Fibroblast of upper back skin (primary cell): ENCODE data around the gene BLACAT1.

Experiments
- DNase-seq: peaks from one replicate; pipeline ENCODE4 v3.0.0-alpha.2; 2013

BLACAT1 gene

DNA sequence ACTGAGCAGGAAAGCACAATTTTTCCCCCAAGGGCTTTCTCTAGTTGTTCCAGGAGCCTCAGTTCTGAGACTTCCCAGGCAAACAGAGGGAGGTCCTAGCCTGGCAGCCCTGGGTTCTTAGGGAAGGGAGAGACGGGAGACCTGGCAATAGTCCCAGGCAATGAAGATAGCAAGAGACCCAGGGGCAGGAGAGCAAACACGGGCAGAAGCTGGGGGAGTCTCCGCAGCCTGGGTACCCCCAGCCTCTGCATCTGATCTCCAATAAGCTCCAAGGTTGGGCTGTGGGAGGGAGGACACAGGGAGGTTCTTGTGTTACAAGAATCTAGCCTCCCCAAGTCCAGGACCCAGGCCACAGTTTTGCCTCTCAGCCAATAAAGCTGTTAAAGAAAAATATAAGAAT is 2.4 kb downstream of the BLACAT1 start:
- no peak for DNase-seq

DNA sequence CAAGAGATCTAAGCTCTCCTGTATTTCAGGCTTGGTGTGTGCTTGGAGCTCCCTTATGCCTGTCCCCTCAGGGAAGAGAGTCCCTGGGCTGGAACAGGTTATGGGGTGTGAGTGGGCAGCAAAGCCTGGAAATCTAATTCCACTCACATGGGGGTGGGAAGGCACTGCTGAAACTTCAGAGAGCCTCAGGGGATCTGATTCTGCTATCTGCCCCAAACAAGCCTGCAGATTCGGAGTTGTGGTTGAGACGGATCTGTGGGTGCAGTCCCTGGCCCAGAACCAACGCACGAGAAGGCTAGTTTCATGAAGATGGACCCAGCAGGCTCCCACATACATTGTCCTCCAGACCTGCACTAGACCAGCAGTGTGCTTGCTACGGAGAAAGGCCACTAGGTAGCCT is 2.9 kb downstream of the BLACAT1 start:
- DNase-seq = no peak

GRCh38 chr1:205452364-205452763 is 3.5 kb downstream of the BLACAT1 start:
- DNase-seq = no peak

- DNase-seq = no peak
Observed at GRCh38 chr1:205451759-205452164, 4.1 kb downstream of the BLACAT1 start.

DNA sequence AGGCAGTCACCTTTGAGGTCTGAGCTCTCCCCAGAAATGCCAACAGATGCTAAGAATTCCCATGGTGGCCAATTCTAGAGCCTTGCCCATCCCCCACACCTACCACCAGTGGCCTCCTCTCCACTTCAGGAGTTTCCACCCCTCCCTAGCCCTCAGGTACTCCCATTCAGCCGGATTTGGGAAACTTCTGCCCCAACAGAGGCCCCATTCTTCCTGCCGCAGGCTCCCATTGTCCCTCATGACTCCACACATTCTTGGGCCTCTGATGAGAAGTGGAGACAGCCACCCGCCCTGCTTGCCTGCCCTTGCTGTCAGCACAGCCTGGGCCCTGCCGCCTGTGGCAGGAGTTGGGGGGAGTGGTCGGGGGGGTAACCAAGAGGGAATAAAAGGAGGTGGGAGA is 4.6 kb downstream of the BLACAT1 start:
- DNase-seq = no peak

- no peak for DNase-seq
Observed at GRCh38 chr1:205450448-205450847, 5.4 kb downstream of the BLACAT1 start.

- DNase-seq = peak; percentile 52
Observed at GRCh38 chr1:205449750-205450443, 5.9 kb downstream of the BLACAT1 start.

DNA sequence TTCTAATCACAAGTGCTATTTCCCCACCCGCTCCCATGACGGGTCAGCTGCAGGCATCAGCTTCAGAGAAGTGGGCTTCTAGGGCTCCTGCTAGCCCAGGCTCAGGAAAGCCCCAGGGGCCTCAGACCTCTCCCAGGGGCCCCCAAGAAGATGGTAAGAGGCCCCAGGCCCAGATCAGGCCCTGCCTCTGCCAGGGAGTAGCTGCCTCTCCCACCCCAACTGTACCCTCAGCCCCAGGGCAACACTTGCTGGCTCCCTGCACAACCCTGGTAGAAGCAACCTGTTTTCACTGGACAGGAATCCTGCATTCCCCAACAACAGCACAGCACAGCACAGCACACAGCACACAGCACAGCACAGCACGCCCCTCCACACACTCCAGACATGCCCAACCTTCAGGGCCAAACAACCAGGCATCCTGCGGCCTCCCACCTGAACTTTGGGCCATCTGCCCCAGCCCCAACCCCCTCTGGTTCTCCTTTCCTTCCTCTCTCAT is 6.5 kb downstream of the BLACAT1 start:
- DNase-seq = no peak

DNA sequence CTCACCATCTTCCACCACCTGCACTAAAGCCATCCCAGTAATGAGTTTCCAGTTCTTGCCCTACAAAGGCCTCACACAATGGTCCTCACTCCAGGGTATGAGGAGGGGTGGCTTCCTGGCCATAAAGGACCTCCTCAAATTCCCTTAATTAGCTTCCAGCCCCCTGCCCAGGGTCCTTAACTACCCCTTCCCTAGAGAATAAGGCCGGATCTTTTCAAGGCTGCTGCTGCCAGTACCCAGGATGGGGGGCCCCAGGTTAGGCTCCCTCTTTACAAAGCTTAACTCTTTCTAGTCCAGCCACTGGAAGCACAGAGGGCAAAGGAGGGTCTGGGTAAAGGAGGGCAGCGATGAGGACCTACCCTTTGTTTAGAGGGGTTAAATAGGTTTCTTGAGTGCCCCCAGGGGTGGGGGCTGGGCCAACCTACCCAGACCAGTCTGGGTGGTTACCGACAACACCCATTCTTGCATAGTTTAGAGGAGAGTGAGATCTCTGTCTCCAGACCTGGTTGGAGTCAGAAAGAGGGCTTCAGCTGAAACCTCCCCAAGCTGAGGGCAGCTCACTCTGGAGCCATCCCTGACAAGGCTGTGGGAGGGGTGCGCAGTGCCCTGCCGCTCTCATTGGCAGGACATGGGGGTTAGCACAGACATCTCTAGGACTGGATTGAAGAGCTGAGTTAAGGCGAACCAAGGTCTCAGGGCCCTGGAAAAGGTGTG is 7.1 kb downstream of the BLACAT1 start:
- DNase-seq = no peak

- DNase-seq = no peak
Observed at GRCh38 chr1:205447457-205448341, 8.1 kb downstream of the BLACAT1 start.

DNA sequence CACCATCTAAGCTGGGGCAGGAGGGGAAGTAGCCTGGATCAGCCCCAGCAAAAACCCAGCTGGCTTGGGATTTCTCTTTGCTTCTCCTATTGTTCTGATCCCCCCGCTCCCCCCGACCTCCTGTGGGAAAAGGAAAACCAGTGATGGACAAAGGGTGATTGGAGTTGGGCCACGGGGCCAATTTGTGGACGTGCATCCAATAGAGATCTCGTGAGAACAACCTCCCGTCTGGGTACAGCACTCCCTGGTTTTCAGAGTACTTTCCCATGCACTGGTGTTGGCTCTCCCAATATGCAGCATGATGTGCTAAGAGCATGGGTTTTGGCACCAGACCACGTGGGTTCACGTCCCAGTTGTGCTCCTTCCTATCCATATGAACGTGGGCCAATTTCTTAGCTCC is 9.0 kb downstream of the BLACAT1 start:
- no peak for DNase-seq

DNA sequence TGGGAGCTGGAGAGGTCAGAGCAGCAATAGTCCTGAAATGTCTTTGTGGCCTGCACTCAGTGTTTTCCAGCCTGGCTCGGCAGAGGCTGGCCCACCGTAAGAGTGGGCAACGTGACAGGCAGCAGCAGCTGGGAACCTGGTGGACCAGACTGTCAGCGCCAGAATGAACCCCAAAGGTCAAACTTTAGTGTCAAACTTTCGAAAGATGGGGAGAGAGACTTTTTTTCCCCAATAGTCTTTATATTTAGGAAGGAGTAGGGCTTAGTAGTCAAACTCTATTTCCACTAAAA is 10.3 kb downstream of the BLACAT1 start:
- no peak for DNase-seq

DNA sequence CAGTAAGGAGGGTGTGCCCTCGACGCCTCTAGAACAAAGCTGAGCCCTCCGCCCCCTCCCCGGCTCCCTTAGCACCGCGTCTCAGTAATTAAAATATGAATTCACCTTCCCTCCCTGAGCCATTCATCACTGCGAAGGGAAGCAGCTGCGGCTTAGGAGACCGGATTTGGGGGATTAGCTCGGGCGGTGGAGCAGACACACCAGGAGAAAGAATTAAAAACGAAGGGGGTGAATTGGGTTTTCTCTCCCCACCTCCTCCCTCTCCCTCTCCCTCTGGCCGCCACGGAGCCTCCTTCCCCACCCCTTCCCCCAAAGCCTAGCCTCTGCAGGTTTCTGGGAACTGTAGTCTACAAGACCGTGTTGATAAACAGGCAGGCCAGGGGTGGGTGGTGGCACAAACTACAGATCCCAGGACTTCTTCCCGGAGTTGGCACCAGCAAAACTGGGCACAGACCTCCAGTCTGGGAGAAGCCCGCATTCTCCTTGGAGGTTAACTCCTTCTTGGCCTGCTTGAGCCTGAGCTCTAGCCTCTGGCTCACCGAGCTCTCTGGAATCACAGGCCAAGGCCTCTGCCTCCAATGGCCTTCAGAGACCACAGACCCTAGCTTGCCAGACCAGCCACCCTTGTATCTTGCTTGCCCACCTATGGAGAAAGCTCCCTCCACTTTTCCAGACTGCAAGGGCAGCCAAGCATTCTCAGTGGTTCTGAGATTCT is 10.8 kb downstream of the BLACAT1 start:
- peak; percentile 47 for DNase-seq

DNA sequence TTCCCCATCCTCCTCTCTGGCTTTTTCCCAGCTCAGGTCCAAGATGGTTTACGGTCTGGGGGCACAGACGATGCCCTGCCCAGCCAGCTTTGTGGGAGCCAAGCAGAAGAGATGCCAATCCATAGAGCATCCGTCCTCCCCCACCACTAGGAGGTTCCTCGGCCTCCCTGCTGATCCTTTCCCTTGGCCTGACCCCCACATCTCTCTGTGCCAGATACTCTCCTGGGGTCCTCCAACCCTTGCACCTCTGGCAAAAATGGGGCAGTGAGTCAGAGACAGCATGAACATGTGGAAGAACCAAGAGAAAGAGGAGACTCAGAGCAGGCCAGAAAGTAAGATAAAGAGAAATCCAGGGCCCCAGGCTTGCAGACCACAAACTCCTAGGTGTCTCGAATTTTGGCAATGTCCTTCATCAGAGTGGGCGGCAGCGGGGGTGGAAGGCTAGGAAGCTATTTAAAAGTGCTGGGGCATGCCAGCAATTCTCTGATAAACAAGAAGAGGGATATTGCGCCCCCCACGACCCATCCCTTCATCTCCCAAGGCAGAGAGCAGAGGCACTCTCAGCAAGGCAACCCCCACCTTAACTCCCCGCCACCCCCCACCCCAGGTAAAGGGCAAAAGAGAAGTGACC is 11.4 kb downstream of the BLACAT1 start:
- peak; percentile 30 for DNase-seq

- no peak for DNase-seq
Observed at GRCh38 chr1:205443585-205444299, 12.1 kb downstream of the BLACAT1 start.

- no peak for DNase-seq
Observed at GRCh38 chr1:205442051-205442725, 13.7 kb downstream of the BLACAT1 start.

DNA sequence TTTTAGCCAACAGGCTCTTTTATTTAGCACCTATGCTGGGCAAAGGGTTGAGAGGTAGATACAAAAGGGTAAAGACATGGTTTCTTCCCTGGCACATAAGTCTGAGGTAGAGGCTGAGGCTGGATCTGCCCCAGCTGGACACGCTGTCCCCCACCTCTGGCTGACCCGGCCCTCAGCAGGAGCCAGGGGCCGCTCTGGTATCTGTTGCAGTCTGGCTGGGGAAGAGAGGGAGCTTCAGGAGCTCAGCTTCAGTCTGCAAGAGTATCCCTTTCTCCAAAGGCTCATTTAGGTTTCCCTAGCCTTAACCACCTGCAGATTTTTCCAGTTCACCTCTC is 14.2 kb downstream of the BLACAT1 start:
- no peak for DNase-seq

DNA sequence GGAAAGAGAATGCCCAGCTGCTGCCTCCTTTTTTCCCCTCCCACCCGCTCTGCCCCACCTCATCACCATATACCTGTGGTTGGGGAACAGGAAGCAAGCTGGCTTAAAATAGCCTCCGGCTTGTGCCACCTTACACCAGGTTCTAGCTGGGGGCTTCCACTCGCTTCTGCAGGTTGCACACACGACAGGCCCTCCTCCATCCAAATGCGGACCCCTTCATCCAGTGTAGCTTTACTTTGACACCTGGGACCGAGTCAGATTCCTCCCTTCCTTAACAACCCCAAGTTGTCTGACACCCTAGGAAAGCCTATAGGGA is 14.6 kb downstream of the BLACAT1 start:
- no peak for DNase-seq

GRCh38 chr1:205440476-205441317 is 15.1 kb downstream of the BLACAT1 start:
- peak; percentile 35 for DNase-seq

GRCh38 chr1:205440121-205440475 is 15.7 kb downstream of the BLACAT1 start:
- DNase-seq = no peak
